WERI-Rb-1 (cell line): ENCODE data around the gene CHMP4B.

Experiments
- DNase-seq: peaks from one replicate; pipeline ENCODE4 v3.0.0-alpha.2; 2020
- H3K27ac ChIP-seq: fragments of 250-450 bp; sonication (Bioruptor Pico); 2 replicates; pipeline ENCODE4 v1.5.1; 2020; ENCODE audit warnings: mild to moderate bottlenecking, moderate library complexity
- H3K27me3 ChIP-seq: fragments of 250-450 bp; sonication (Bioruptor Pico); 2 replicates; pipeline ENCODE4 v1.5.1; 2021; ENCODE audit warnings: mild to moderate bottlenecking, low read depth, moderate library complexity; ENCODE audit not compliant: insufficient read depth, severe bottlenecking
- H3K36me3 ChIP-seq: fragments of 250-450 bp; sonication (Bioruptor Pico); 2 replicates; pipeline ENCODE4 v1.5.1; 2020; ENCODE audit warnings: mild to moderate bottlenecking, moderate library complexity
- H3K4me3 ChIP-seq: 2 replicates; pipeline ENCODE4 v1.5.1; 2011; ENCODE audit warnings: low read depth, mild to moderate bottlenecking, control low read depth, low read length
- H3K9me3 ChIP-seq: fragments of 250-450 bp; sonication (Bioruptor Pico); 2 replicates; pipeline ENCODE4 v1.5.1; 2021; ENCODE audit warnings: mild to moderate bottlenecking, moderate library complexity; ENCODE audit not compliant: severe bottlenecking
- CTCF ChIP-seq: IDR thresholded peaks from 2 replicates; pipeline ENCODE4 v1.5.1; 2011; ENCODE audit warnings: low read depth, mild to moderate bottlenecking, control low read depth, inconsistent platforms, low read length

The CHMP4B gene

GRCh38 chr20:33848391-33848790 is 37.2 kb downstream of the CHMP4B start:
- Histone ChIP-seq H3K36me3 (peaks cover 32% of the 10 kb centered on the region), H3K4me3 (no peak overlapping the region), H3K9me3 (no peaks in the 10 kb centered on the region), H3K27me3 (no peaks in the 10 kb centered on the region), H3K27ac (no peak overlapping the region)
- DNase-seq, result no peak
- no peak for TF ChIP-seq CTCF

GRCh38 chr20:33850159-33850558 is 39.0 kb downstream of the CHMP4B start:
- Histone ChIP-seq H3K27ac (no peak overlapping the region), H3K27me3 (no peaks in the 10 kb centered on the region), H3K4me3 (no peak overlapping the region), H3K36me3 (peaks cover 45% of the 10 kb centered on the region), H3K9me3 (no peaks in the 10 kb centered on the region)
- no peak for DNase-seq
- TF ChIP-seq CTCF, result no peak

GRCh38 chr20:33851842-33852466 is 40.8 kb downstream of the CHMP4B start:
- Histone ChIP-seq H3K27ac (no peak overlapping the region), H3K27me3 (no peaks in the 10 kb centered on the region), H3K36me3 (peaks cover 48% of the 10 kb centered on the region), H3K9me3 (no peaks in the 10 kb centered on the region), H3K4me3 (no peak overlapping the region)
- no peak for DNase-seq
- TF ChIP-seq CTCF, result no peak

- no peak for TF ChIP-seq CTCF
- H3K9me3 ChIP-seq, result no peaks in the 10 kb centered on the region
- no peak overlapping the region for H3K4me3 ChIP-seq
- H3K27ac ChIP-seq, result no peak overlapping the region
- peaks cover 48% of the 10 kb centered on the region for H3K36me3 ChIP-seq
- no peak for DNase-seq
- H3K27me3 ChIP-seq, result no peaks in the 10 kb centered on the region
Measured at GRCh38 chr20:33852626-33853506, 41.7 kb downstream of the CHMP4B start.

GRCh38 chr20:33853507-33853813 is 42.3 kb downstream of the CHMP4B start:
- no peak for TF ChIP-seq CTCF

More at GRCh38 chr20:33853507-33853813, 42.3 kb downstream of the CHMP4B start:
- Histone ChIP-seq H3K9me3 (no peaks in the 10 kb centered on the region), H3K27me3 (no peaks in the 10 kb centered on the region), H3K27ac (no peak overlapping the region), H3K36me3 (peaks cover 43% of the 10 kb centered on the region), H3K4me3 (no peak overlapping the region)
- DNase-seq, result no peak
